ENCODE results near the gene GPHA2. TPM values are rescaled to one million over a fixed set of nuclear protein-coding genes. Genes with fewer than 3 reads are reported as not detected.

The GPHA2 gene
- total RNA-seq, 1 donor, result not detected

DNA sequence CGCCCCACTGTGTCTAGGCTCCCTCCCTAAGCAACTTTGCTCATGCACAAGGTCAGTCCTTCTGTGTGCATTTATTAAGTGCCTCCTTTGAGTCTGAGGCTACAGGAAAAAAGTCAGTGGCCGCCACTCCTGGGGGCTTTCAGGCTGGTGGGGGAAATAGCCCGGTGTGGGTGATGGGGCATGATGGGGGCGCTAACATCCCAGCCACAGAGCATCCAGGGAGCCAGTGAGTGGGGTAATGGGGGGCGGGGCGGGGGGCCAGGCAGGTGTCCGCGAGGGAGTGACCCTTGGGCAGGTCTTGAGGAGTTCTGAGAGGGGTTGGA is 47.3 kb downstream of the GPHA2 start:
- Histone ChIP-seq H3K79me2 (ENCODE audit: insufficient read depth, low read length) (no peaks in the 10 kb centered on the region), H2AFZ (ENCODE audit: low read length) (peak overlapping the region; percentile 92), H3K9me3 (ENCODE audit: low read depth, low read length) (no peaks in the 10 kb centered on the region), H3K27ac (ENCODE audit: low read depth, low read length) (no peak overlapping the region), H3K4me2 (ENCODE audit: insufficient read depth, low read length) (peak overlapping the region; percentile 74), H3K4me1 (ENCODE audit: insufficient read depth, low read length) (peaks cover 10% of the 10 kb centered on the region), H3K27me3 (ENCODE audit: insufficient read depth, low read length) (no peaks in the 10 kb centered on the region), H3K4me3 (ENCODE audit: insufficient read depth, low read length) (no peak overlapping the region), H3K36me3 (ENCODE audit: insufficient read depth, low read length) (no peaks in the 10 kb centered on the region), H4K20me1 (ENCODE audit: insufficient read depth, low read length) (no peaks in the 10 kb centered on the region)
- DNase-seq (ENCODE audit: insufficient read length, low spot score, missing footprints), result no peak
- TF ChIP-seq, protein P1, sequence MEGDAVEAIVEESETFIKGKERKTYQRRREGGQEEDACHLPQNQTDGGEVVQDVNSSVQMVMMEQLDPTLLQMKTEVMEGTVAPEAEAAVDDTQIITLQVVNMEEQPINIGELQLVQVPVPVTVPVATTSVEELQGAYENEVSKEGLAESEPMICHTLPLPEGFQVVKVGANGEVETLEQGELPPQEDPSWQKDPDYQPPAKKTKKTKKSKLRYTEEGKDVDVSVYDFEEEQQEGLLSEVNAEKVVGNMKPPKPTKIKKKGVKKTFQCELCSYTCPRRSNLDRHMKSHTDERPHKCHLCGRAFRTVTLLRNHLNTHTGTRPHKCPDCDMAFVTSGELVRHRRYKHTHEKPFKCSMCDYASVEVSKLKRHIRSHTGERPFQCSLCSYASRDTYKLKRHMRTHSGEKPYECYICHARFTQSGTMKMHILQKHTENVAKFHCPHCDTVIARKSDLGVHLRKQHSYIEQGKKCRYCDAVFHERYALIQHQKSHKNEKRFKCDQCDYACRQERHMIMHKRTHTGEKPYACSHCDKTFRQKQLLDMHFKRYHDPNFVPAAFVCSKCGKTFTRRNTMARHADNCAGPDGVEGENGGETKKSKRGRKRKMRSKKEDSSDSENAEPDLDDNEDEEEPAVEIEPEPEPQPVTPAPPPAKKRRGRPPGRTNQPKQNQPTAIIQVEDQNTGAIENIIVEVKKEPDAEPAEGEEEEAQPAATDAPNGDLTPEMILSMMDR (IDR thresholded peaks at IDR 0.05; ENCODE audit: extremely low read depth, low read depth, low read length), result no peak

DNA sequence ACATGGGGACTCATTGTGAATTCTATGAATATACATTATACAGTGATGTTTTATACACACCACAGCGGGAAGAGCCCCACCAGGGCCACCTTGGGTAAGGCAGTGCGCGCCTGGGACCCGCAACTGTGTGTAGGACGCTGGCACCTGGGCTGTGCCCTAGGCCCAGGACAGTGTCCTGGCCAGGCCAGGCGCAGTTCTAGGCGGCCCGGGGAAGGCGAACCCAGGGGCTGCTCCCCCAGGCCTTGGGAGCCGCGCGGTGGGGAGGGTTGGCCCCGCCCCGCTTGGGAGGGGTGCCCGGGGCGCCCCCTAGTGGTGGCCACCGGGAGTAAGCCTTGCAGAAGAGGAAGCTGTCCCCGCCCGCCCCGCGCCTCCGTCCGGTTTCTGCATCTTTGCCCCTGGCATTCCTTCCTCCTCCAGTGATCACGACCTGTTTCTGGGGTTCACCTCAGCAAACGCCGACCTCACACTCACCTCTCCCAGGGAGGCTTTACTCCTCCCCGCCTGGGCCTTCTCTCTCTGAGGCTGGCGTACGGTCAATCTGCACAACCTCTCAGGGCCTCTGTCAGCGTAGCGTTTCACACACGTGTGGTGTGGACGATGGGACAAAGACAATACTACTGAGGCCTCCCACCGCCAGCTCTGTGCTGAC is 47.8 kb downstream of the GPHA2 start:
- Histone ChIP-seq H3K27me3 (ENCODE audit: insufficient read depth, low read length) (no peaks in the 10 kb centered on the region), H3K36me3 (ENCODE audit: insufficient read depth, low read length) (no peaks in the 10 kb centered on the region), H3K79me2 (ENCODE audit: insufficient read depth, low read length) (no peaks in the 10 kb centered on the region), H3K4me1 (ENCODE audit: insufficient read depth, low read length) (peaks cover 10% of the 10 kb centered on the region), H3K4me3 (ENCODE audit: insufficient read depth, low read length) (peak overlapping the region; percentile 62), H4K20me1 (ENCODE audit: insufficient read depth, low read length) (no peaks in the 10 kb centered on the region), H3K9me3 (ENCODE audit: low read depth, low read length) (no peaks in the 10 kb centered on the region), H2AFZ (ENCODE audit: low read length) (peak overlapping the region; percentile 92), H3K4me2 (ENCODE audit: insufficient read depth, low read length) (peak overlapping the region; percentile 74), H3K27ac (ENCODE audit: low read depth, low read length) (no peak overlapping the region)
- DNase-seq (ENCODE audit: insufficient read length, low spot score, missing footprints), result peak; percentile 99
- TF ChIP-seq, protein P1 (IDR thresholded peaks at IDR 0.05; ENCODE audit: extremely low read depth, low read depth, low read length), result peak; percentile 76

DNA sequence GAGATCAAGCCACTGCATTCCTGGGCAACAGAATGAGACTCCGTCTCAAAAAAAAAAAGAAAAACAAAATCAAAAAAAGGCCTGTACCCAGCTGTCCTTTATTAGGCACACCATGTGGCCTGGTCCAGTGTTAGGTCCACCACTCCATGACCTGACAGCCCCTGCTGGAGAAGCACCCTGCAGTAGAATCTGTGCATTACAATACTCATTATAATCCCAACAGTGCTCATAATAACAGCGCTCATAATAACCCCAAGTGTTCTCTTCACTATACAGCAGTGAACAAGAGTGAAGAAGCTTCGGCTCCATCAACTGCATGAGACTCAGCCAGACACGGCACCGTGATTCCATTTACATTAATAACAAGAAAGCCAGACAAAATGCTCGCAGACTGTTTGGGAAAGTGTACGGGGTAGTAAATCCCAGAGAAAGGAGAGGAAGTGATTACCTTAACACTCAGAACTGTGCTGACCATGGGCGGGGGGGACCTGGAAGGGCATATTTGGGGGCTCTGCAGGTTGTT is 48.4 kb downstream of the GPHA2 start:
- TF ChIP-seq, protein P1 (IDR thresholded peaks at IDR 0.05; ENCODE audit: extremely low read depth, low read depth, low read length), result no peak
- peak overlapping the region; percentile 74 for H3K4me2 ChIP-seq (ENCODE audit: insufficient read depth, low read length)
- H3K27ac ChIP-seq (ENCODE audit: low read depth, low read length), result peak overlapping the region; percentile 33
- no peak overlapping the region for H3K4me3 ChIP-seq (ENCODE audit: insufficient read depth, low read length)
- H2AFZ ChIP-seq (ENCODE audit: low read length), result peak overlapping the region; percentile 88
- H3K79me2 ChIP-seq (ENCODE audit: insufficient read depth, low read length), result no peaks in the 10 kb centered on the region
- DNase-seq (ENCODE audit: insufficient read length, low spot score, missing footprints), result no peak
- H3K36me3 ChIP-seq (ENCODE audit: insufficient read depth, low read length), result no peaks in the 10 kb centered on the region
- H4K20me1 ChIP-seq (ENCODE audit: insufficient read depth, low read length), result no peaks in the 10 kb centered on the region
- no peaks in the 10 kb centered on the region for H3K9me3 ChIP-seq (ENCODE audit: low read depth, low read length)
- H3K4me1 ChIP-seq (ENCODE audit: insufficient read depth, low read length), result peaks cover 10% of the 10 kb centered on the region
- H3K27me3 ChIP-seq (ENCODE audit: insufficient read depth, low read length), result no peaks in the 10 kb centered on the region

DNA sequence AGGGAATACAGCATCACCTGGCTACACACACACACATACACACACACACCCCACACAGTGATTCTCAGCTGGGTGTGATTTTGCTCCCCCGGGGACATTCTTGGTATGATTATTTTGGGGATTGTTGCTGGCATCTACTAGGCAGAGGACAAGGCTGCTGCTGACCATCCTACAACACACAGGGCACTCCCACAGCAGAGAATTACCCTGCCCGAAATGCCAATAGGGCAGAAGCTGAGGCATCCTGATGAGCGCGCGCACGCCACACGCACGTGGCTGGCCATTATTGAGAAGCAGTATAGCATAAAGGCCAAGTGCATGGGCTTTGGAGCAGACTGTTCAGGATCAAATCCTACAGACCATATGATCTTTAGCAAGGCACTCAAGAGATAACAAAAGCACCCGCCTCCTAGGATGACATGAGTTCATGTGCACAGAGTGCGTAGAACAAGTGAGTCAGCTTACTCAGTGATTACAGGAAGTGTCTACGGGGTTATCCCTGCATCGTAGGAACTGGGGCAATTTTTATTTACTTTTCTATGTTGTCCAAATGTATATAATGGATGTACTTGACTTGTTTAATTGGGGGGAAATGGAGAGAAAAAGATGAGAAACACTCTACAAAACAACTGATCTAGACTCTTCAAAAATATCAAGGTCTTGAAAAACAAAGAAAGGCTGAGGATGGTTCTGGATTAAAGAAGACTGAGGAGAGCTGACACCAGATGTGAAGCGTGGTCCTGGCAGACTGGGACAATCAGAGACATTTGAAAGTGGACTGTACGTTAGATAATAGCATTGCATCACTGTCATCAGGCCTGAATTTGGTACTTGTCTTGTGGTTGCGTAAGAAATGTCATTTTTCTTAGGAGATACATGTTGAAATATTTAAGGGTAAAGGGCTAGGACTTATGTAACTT is 50.1 kb downstream of the GPHA2 start:
- H3K27me3 ChIP-seq (ENCODE audit: insufficient read depth, low read length), result no peaks in the 10 kb centered on the region
- H3K27ac ChIP-seq (ENCODE audit: low read depth, low read length), result peak overlapping the region; percentile 80
- H4K20me1 ChIP-seq (ENCODE audit: insufficient read depth, low read length), result no peaks in the 10 kb centered on the region
- H2AFZ ChIP-seq (ENCODE audit: low read length), result no peak overlapping the region
- peak; percentile 96 for DNase-seq (ENCODE audit: insufficient read length, low spot score, missing footprints)
- H3K79me2 ChIP-seq (ENCODE audit: insufficient read depth, low read length), result no peaks in the 10 kb centered on the region
- peak overlapping the region; percentile 5 for H3K4me2 ChIP-seq (ENCODE audit: insufficient read depth, low read length)
- H3K4me3 ChIP-seq (ENCODE audit: insufficient read depth, low read length), result no peak overlapping the region
- peaks cover 13% of the 10 kb centered on the region for H3K4me1 ChIP-seq (ENCODE audit: insufficient read depth, low read length)
- TF ChIP-seq, protein P1 (IDR thresholded peaks at IDR 0.05; ENCODE audit: extremely low read depth, low read depth, low read length), result no peak
- no peaks in the 10 kb centered on the region for H3K9me3 ChIP-seq (ENCODE audit: low read depth, low read length)
- H3K36me3 ChIP-seq (ENCODE audit: insufficient read depth, low read length), result no peaks in the 10 kb centered on the region

Measured in osteoblast (primary cell).